DOHH2 (cell line): ENCODE measurements around the gene ILF2.

Experiments used
- EZH2phosphoT487 ChIP-seq: fragments of 200-600 bp; sonication (generic); IDR thresholded peaks from 2 replicates; pipeline ENCODE4 v1.6.1; 2017; ENCODE audit warnings: borderline replicate concordance, mild to moderate bottlenecking, antibody characterized with exemption, low read length, moderate library complexity, mixed read lengths
- TF ChIP-seq, protein P1 (sequence below): fragments of 200-600 bp; sonication (generic); IDR thresholded peaks from one replicate; pipeline ENCODE4 v1.5.1; 2014; ENCODE audit warnings: antibody characterized with exemption, mild to moderate bottlenecking, low read depth, low read length; ENCODE audit not compliant: poor library complexity, severe bottlenecking

DNA sequence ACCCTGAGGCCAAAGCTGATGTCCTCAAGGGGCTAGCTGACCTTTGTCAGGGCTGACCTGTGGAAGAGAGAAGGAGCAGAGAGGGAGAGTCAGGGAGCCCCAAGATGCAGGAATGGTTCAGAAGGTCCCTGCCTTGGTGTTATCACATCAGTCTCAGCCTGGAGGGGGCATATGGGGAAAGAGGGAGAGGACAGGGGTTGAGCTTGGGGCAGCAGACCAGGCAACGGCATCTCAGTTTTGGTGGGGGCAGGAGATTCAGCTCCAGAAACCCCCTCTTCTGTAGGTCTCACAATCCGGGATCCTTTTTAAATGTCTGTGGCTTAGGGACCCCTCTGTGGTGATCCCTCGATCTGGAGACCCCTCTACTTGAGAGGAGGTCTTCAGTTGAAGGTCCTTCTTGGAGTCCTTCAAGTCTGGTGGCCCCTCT is 44.3 kb downstream of the ILF2 start:
- TF ChIP-seq, protein P1, sequence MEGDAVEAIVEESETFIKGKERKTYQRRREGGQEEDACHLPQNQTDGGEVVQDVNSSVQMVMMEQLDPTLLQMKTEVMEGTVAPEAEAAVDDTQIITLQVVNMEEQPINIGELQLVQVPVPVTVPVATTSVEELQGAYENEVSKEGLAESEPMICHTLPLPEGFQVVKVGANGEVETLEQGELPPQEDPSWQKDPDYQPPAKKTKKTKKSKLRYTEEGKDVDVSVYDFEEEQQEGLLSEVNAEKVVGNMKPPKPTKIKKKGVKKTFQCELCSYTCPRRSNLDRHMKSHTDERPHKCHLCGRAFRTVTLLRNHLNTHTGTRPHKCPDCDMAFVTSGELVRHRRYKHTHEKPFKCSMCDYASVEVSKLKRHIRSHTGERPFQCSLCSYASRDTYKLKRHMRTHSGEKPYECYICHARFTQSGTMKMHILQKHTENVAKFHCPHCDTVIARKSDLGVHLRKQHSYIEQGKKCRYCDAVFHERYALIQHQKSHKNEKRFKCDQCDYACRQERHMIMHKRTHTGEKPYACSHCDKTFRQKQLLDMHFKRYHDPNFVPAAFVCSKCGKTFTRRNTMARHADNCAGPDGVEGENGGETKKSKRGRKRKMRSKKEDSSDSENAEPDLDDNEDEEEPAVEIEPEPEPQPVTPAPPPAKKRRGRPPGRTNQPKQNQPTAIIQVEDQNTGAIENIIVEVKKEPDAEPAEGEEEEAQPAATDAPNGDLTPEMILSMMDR: no peak
- TF ChIP-seq EZH2phosphoT487: no peak
